ENCODE results near the gene TSC1. TPM values are rescaled to one million over a fixed set of nuclear protein-coding genes. Genes with fewer than 3 reads are reported as not detected.
A peak's percentile ranks its signal among the peaks of the same experiment; 100 is the strongest.

The TSC1 gene
- polyA plus RNA-seq, 3 donors, result 3.3 to 43.0 (median 5.8) TPM

- Mint-ChIP-seq H3K27ac (no peak overlapping the region), H3K36me3 (peaks cover 5 to 6% of the 10 kb centered on the region in 2 donors), H3K27me3 (ENCODE audit: low read depth in 3 of 3) (peaks cover 33 to 79% (median 47%) of the 10 kb centered on the region in 3 donors), H3K4me1 (peaks cover 29% of the 10 kb centered on the region), H3K9me3 (peaks cover 3 to 14% (median 9%) of the 10 kb centered on the region in 7 donors), H3K4me3 (peak overlapping the region in 1 of 2 donors; percentile 86)
- 57% methylated on average over 1 of the region's 5 CpGs for WGBS (ENCODE audit: insufficient coverage)
- Histone ChIP-seq H3K4me2 (replicated peaks; ENCODE audit: extremely low read depth, low read length, poor library complexity, severe bottlenecking) (no peak overlapping the region), H2AFZ (ENCODE audit: insufficient read depth, low read depth, low read length, poor library complexity, severe bottlenecking) (no peak overlapping the region), H3K79me2 (ENCODE audit: insufficient read depth, low read length) (no peaks in the 10 kb centered on the region), H3K4me1 (ENCODE audit: control insufficient read depth in 1 of 2, insufficient read depth in 2 of 2, low read length in 2 of 2) (peaks cover 21 to 30% of the 10 kb centered on the region in 2 donors), H3K4me3 (replicated peaks in 1 of 3; ENCODE audit: low read depth in 2 of 3, low read length in 3 of 3) (no peak overlapping the region), H3K9ac (ENCODE audit: insufficient read depth, low read length, poor library complexity, severe bottlenecking) (no peak overlapping the region), H4K20me1 (ENCODE audit: insufficient read depth, low read length) (no peaks in the 10 kb centered on the region), H3K36me3 (replicated peaks in 1 of 2; ENCODE audit: control insufficient read depth in 1 of 2, insufficient read depth in 2 of 2, low read length in 2 of 2) (no peaks in the 10 kb centered on the region), H3K27ac (ENCODE audit: low read depth in 1 of 2, low read length in 2 of 2) (no peak overlapping the region), H3K27me3 (ENCODE audit: control insufficient read depth in 2 of 2, insufficient read depth in 2 of 2, low read length in 2 of 2) (peaks cover 27 to 41% of the 10 kb centered on the region in 2 donors), H3K9me3 (replicated peaks in 1 of 2; ENCODE audit: control insufficient read depth in 1 of 2, insufficient read depth in 1 of 2, low read length in 2 of 2) (no peaks in the 10 kb centered on the region)
- DNase-seq, result no peak
- no peak for TF ChIP-seq CTCF (IDR thresholded peaks at IDR 0.05)
- intact Hi-C loops (cut with micrococcal nuclease), result no loop called here
Measured at GRCh38 chr9:132980157-132980556, 35.7 kb upstream of the TSC1 start.

DNA sequence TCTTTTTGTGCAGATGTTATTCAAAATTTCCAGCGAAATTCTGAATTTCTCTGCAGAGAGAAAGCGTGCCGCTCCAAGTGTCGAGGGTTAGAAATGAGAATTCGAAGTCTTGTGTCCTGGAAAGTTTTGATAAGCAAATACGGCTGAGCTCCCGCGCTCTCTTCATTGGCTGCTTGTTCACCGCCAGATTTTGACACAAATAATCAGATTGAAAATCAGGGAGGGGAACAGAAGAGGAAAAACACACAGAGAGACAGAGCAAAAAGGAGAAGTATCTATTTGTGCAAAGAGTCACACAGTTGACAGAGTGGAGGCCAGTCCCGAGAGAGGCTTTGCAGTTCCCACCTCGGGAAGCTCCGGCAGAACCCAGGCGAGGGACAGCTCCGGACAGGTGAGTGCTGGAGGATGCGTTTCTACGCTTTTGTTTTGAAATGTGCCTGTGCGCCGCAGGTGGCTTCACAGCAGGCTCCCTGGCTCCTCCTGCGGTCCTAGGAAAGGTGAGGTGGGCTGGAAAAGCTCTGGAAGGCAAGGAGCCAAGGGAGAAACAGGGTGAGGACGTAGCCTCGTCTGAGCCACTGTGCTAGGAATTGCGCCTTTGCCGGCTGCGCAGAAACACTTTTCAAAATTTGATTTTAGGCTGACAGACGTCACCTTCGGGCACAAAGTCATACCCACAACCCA is 34.2 kb upstream of the TSC1 start, which contains the start of gene GFI1B:
GFI1B (plus strand) TSS at position 244 of the 681 bp plus-strand sequence. CDS start 7,985 bp downstream, outside the sequence.
- no peaks in the 10 kb centered on the region for H4K20me1 ChIP-seq (ENCODE audit: insufficient read depth, low read length)
- no peak within 1 kb of the TSS for H3K9ac ChIP-seq (ENCODE audit: insufficient read depth, low read length, poor library complexity, severe bottlenecking)
- peak within 1 kb of the TSS in 1 of 2 donors; percentile 86 for H3K4me3 Mint-ChIP-seq
- no peak within 1 kb of the TSS for H2AFZ ChIP-seq (ENCODE audit: insufficient read depth, low read depth, low read length, poor library complexity, severe bottlenecking)
- no peak for TF ChIP-seq CTCF (IDR thresholded peaks at IDR 0.05)
- H3K4me2 ChIP-seq (replicated peaks; ENCODE audit: extremely low read depth, low read length, poor library complexity, severe bottlenecking), result peak within 1 kb of the TSS; percentile 28
- intact Hi-C loops (cut with micrococcal nuclease), result no loop called here
- peaks cover 5 to 6% of the 10 kb centered on the region in 2 donors for H3K36me3 Mint-ChIP-seq
- H3K36me3 ChIP-seq (replicated peaks in 1 of 2; ENCODE audit: control insufficient read depth in 1 of 2, insufficient read depth in 2 of 2, low read length in 2 of 2), result no peaks in the 10 kb centered on the region
- no peak within 1 kb of the TSS for H3K27ac ChIP-seq (ENCODE audit: low read depth in 1 of 2, low read length in 2 of 2)
- peak in 2 of 3 donors; percentile 9 to 26 for DNase-seq
- H3K9me3 ChIP-seq (replicated peaks in 1 of 2; ENCODE audit: control insufficient read depth in 1 of 2, insufficient read depth in 1 of 2, low read length in 2 of 2), result no peaks in the 10 kb centered on the region
- no peak within 1 kb of the TSS for H3K27ac Mint-ChIP-seq
- peaks cover 29% of the 10 kb centered on the region for H3K4me1 Mint-ChIP-seq
- H3K9me3 Mint-ChIP-seq, result peaks cover 3 to 15% (median 12%) of the 10 kb centered on the region in 7 donors
- H3K27me3 Mint-ChIP-seq (ENCODE audit: low read depth in 3 of 3), result peaks cover 32 to 67% (median 43%) of the 10 kb centered on the region in 3 donors
- H3K4me3 ChIP-seq (replicated peaks in 1 of 3; ENCODE audit: low read depth in 2 of 3, low read length in 3 of 3), result peak within 1 kb of the TSS in 1 of 3 experiments; percentile 19
- WGBS (ENCODE audit: insufficient coverage), result under 1% methylated on average over 26 of the region's 26 CpGs
- peaks cover 27 to 41% of the 10 kb centered on the region in 2 donors for H3K27me3 ChIP-seq (ENCODE audit: control insufficient read depth in 2 of 2, insufficient read depth in 2 of 2, low read length in 2 of 2)
- H3K4me1 ChIP-seq (ENCODE audit: control insufficient read depth in 1 of 2, insufficient read depth in 2 of 2, low read length in 2 of 2), result peaks cover 21 to 30% of the 10 kb centered on the region in 2 donors
- H3K79me2 ChIP-seq (ENCODE audit: insufficient read depth, low read length), result no peaks in the 10 kb centered on the region
